HG03558 (cell line): ENCODE data around the gene MRPL32.

ENCODE experiments used
- ATAC-seq: cut with Tn5 transposase; IDR thresholded peaks from one replicate; pipeline ENCODE4 v1.9.1; 2021; ENCODE audit warnings: moderate number of reproducible peaks; ENCODE audit not compliant: unreplicated experiment; ENCODE audit errors: extremely low read depth

The MRPL32 gene

DNA sequence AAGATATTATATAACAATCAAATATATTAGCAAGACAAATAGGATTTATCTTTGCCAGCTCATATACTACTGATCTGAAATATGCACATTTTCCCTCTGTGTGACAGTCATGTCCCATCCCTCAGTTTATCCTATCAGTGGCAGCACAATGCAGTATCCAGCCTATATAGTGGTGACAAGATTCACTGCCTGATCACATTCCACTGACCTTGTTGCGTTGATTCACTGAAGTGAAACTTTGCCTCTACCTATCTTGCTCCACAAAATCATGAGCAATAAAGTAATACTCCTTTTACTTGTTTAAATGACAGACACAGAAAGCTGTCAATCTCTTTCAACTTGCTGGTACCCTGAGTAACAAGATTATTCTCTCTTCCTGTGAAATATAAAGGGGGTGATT is 6.5 kb upstream of the MRPL32 start:
- ATAC-seq: no peak

- no peak for ATAC-seq
These were observed 6.0 kb upstream of the MRPL32 start for GRCh38 chr7:42926204-42926603.

- ATAC-seq: no peak
These were observed 3.4 kb upstream of the MRPL32 start for GRCh38 chr7:42928754-42929153.

GRCh38 chr7:42929449-42929848 is 2.7 kb upstream of the MRPL32 start:
- no peak for ATAC-seq

GRCh38 chr7:42930889-42931288 is 1.3 kb upstream of the MRPL32 start:
- ATAC-seq: no peak

DNA sequence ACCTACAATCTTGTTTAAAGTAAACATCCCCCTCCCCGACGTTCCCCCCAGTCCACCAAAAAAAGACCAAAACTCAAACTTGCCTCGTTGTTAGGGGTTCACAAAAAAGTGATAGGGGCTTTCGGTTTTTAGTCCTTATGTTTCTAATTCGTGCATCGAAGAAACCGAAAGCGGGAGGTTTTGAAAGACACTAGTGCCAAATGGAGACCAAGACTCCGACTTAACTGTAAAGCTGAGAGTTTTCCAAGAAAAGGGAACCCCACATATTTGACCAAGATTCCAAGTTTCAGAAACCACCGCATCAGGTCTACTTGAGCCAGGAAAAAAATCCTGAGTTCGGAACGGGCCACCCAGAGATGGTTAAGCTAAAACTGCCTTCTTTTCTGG is 736 bp upstream of the MRPL32 start:
- ATAC-seq: no peak

DNA sequence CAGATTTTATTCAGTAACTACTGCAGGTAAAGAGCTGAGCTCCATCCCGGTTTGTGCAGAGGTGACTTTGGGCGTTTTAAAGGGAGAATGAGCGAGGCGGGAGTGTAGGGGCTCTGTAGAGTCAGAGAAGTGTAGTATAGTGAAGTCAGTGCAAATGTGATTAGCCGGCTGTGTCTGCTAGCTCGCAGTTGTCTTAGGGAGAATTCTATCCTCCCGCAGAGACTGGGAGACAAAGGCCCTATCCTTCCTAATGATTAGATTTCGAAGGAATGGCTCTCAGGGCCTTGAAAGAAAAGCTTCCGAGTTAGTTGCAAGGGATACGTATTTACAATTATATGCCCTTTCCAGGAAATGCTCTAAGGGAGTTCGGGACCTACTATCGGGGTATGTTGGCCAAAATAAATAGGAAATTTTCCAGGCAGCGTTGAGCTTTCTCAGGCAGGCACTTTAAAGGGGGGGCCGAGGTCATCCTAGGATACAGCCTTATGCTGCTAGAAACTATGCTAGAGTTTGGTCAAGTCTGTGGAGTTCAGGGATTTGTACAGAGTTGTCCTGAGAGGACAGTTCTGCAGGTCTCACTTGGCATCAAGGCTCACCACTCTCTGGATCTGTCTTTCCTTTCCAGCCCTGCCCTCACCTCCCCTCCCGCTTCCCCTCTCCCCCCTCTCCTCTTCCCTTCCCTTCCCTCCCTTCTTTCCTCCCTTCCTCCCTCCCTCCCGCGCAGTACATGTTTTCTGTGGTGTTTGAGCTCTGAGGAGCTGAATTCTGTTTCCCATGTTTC is 825 bp downstream of the MRPL32 start:
- no peak for ATAC-seq

DNA sequence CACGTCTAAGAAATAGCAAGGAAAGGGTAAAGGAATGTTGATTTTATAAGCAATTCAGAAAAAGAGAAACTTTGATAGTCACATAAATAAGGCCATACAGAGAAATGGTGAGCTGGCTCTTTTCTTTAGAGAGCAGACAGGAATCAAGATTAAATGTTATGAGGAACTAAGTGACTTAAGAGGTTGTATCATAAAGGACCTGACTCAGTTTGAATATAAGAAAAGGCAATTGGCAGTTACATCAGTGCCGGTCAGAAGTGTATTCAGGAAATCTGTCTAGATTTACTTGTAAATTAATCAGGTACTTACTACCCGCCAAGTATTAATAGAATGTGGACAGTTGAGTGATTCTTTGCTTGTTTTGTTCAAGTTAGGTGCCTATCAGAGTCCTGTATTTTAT is 2.1 kb downstream of the MRPL32 start:
- ATAC-seq: no peak

- ATAC-seq: no peak
These were observed 3.7 kb downstream of the MRPL32 start for GRCh38 chr7:42935861-42936260.

GRCh38 chr7:42939457-42940240 is 7.5 kb downstream of the MRPL32 start:
- no peak for ATAC-seq

DNA sequence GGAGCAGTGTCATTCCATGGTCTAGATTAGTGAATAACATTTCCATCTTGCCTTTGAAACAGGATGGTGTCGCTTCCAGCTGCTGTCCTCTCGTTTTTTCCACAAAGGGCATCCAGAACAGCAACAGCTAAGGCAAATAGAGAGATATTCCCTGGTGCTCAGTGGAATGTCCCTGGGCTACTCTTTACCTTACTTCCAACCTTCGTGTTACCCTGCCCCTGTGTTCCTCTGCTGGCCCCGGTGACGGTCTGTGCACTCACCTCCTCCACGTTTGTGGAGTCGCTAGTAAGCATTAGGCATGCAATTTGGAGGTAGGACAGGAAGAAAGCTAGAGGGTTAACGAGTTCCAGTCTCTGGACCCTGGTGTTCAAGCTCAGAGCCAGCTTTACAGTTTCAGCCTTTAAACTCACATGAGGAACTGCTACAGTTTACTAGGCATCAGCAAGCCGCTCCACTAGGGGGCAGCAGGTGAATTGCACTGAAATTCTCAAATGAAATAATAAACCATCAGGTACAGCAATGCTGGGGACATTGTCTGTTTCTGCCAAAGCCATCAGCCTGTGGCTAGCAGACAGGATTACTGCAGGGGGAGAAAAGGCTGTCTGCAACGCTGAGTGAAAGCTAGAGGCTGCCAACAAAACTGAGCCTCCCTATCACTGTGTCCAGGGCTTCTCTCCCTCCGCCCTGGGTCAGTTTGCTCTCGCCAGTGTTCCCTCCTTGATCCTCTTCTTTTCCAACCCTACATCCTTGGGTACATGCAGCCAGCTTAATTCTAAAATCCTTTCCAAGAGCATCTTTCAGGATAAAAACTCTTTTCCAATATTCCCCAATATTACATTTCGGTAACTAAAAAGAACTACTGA is 9.0 kb downstream of the MRPL32 start:
- no peak for ATAC-seq

DNA sequence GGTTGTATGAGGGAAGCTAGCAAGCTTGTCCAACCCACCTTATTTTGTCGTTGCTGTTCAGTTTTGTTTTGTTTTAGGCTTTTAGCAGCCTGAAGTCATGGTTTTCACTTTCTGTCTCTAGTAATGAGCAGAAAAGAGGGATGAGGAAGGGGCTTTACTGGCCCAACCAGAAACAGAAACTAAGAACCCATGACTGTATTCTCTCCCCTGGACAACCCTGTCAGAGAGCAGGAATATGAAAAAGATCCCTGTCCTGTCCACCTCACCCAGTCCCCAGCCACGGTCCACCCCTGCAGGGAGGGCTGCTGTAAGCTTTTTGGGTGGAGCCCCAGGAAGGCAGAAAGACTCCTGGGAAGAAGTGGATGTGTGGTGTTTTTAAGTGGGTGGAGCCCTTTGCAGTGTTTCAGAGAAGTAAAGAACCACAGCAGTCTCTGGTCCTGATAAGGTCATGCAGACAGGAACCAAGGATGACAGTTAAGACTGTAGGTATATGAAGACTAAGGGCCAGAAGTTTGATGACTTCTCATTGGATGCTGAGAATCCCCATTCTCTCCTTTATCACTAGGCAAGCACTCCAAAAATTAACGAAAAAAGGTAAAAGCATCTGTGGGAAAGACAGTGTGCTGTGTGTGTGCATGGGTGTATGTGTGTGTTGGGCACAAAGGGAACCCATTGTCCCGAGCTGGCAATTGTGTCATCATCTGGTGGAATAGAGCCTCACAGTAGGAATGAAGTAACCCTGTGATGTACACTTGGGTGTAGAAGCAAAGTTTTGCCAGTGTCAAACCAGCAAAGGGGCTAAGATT is 13.8 kb downstream of the MRPL32 start:
- ATAC-seq: peak; percentile 44

GRCh38 chr7:42946627-42946950 is 14.4 kb downstream of the MRPL32 start:
- ATAC-seq: no peak

- no peak for ATAC-seq
These were observed 15.3 kb downstream of the MRPL32 start for GRCh38 chr7:42947521-42947920.

- no peak for ATAC-seq
These were observed 18.2 kb downstream of the MRPL32 start for GRCh38 chr7:42950417-42950816.

GRCh38 chr7:42952328-42952727 is 20.2 kb downstream of the MRPL32 start:
- ATAC-seq: no peak

- no peak for ATAC-seq
These were observed 21.8 kb downstream of the MRPL32 start for GRCh38 chr7:42953994-42954393.

DNA sequence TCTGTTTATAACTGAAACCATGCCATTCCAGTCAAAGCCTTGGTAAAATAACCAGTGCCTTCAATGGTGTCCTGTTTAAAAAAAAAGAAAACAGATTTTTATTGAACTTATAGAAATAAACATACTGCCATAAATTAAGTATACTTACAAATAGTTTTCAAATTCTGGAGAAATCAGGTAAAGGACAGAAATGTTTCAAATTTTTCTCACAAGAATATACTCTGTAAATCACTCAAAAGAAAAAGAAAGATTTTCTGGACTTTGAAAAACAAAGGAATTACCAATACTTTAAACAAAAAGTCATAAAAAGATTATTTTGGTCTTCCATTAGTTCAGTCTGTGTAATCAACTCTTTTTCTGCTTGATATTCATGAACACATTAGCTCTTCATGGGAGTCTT is 23.9 kb downstream of the MRPL32 start:
- no peak for ATAC-seq

GRCh38 chr7:42959549-42959948 is 27.4 kb downstream of the MRPL32 start:
- no peak for ATAC-seq

GRCh38 chr7:42960762-42961161 is 28.6 kb downstream of the MRPL32 start:
- ATAC-seq: no peak
